HG02610 (cell line): Measurements from ENCODE around the gene GAA.
"Not testable (repeated sequence)": the region's sequence is repeated elsewhere in the genome, so short reads cannot be mapped to it uniquely, and the experiment has no call there.

Experiments used
- ATAC-seq: cut with Tn5 transposase; IDR thresholded peaks from one replicate; pipeline ENCODE4 v1.9.1; 2021; ENCODE audit warnings: mild to moderate bottlenecking, moderate library complexity; ENCODE audit not compliant: unreplicated experiment

GAA gene

DNA sequence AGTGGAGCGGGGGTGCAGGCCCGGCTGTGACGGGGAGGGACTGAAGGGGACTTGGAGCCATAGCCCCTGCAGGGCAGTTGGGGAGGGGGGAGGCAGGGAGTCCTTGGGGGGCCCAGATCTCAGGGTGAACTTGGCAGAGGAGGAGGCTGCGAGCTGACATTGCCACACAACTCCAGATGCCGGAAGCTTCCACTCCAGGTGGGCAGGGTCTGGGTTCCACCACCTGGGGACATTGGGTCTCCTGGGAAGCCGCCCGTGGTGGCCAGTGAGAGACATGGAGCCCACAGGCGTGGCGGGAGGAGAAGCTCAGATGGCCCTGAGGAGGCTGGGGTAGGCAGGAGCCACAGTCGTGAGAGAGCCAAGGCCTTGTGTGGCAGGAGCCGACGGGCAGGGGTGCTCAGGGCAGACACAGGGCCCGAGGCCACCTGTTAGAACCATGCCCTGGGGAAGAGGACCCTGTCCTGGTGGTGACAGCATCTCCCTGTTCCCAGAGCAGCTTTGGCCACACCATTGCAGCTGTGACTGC lies 18.2 kb upstream of the GAA start:
- no peak for ATAC-seq

DNA sequence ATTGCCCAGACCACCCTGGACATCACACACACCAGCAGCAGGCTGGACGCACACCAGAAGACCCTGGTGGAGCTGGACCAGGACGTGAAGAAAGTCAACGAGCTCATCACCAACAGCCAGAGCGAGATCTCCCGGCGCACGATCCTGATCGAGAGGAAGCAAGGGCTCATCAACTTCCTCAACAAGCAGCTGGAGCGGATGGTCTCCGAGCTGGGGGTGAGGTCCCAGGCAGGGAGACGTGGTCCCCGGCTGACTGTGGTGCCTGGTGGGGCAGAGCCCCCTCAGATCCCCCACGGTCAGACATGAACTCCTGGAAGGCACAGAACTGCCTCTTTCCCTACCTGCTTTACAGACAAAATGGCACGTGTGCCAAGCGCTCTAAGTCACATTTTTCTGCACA lies 16.6 kb upstream of the GAA start:
- no peak for ATAC-seq

- ATAC-seq, result no peak
Observed at GRCh38 chr17:80086081-80086480, 15.3 kb upstream of the GAA start.

GRCh38 chr17:80086616-80087015 lies 14.8 kb upstream of the GAA start:
- no peak for ATAC-seq

GRCh38 chr17:80087346-80088265 lies 13.8 kb upstream of the GAA start:
- no peak for ATAC-seq

- ATAC-seq, result no peak
Observed at GRCh38 chr17:80089762-80090161, 11.6 kb upstream of the GAA start.

DNA sequence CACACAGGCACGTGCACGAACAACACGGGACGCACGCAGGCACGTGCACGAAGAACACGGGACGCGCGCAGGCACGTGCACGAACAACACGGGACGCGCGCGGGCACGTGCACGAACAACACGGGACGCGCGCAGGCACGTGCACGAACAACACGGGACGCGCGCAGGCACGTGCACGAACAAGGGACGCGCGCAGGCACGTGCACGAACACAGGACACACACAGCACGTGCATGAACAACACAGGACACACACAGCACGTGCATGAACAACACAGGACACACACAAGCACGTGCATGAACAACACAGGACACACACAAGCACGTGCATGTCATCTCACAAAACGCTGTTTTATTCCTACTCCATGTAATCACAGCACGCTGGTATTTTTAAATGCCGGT lies 11.2 kb upstream of the GAA start:
- ATAC-seq, result not testable (repeated sequence)

- no peak for ATAC-seq
Observed at GRCh38 chr17:80091376-80091775, 10.0 kb upstream of the GAA start.

GRCh38 chr17:80092959-80093358 lies 8.4 kb upstream of the GAA start:
- ATAC-seq, result no peak

- no peak for ATAC-seq
Observed at GRCh38 chr17:80095038-80095843, 6.1 kb upstream of the GAA start.

- ATAC-seq, result no peak
Observed at GRCh38 chr17:80095844-80096475, 5.4 kb upstream of the GAA start.

- ATAC-seq, result no peak
Observed at GRCh38 chr17:80096561-80097021, 4.8 kb upstream of the GAA start.

DNA sequence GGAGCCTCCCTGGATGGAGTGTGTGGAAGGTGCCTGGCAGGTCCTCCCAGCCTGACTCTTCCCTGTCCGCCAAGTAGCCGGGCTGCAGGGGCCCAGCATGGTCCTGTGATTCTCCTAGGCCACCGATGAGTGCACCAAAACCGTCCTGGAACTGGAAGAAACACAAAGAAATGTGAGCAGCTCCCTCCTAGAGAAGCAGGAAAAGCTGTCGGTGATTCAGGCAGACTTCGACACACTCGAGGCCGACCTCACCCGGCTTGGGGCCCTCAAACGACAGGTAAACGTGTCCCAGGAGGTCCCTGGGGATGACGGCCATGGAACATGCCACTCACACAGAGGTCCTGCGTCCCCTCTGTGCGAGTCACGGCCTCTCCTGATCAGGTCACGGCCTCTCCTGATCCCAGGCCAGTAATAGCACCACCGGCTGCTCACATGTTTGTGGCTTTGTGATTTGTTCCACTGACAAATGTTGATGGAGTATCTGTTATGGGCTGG lies 4.2 kb upstream of the GAA start:
- ATAC-seq, result no peak

DNA sequence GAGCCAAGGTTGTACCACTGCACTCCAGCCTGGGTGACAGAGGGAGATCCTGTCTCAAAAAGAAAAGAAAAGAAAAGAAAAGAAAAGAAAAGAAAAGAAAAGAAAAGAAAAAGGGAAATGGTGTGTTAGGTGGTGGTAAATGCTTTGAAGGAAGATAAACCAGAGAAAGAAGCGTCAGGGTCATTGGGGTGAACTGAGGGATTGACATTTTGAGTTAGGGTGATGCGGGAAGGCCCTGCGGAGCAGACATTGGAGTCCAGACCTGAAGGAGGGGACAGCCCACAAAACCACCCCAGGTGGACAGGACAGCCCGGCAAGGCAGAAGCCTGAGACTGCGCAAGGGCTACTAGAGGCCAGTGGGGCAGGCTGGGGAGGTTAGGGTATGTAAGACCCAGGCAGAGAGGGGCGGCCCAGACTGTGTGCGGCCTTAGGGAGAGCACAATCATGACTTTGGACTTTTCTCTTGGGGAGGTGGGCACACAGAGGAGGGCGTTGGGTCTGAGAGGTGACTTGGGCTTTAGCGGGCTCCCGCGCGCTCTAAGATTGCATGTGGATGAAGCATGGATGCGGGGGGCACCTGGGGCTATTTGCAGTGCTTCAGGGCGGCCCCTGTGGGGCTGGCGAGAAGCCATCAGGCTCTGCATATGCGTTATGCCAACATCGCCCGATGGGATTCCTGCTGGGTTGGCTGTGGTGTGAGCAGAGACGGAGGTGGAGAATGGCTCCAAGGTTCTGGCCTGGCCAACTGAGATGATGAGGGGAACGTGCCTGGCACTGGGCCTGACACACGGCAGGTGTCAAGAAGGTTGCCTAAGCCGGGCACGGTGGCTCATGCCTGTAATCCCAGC lies 3.3 kb upstream of the GAA start:
- no peak for ATAC-seq

DNA sequence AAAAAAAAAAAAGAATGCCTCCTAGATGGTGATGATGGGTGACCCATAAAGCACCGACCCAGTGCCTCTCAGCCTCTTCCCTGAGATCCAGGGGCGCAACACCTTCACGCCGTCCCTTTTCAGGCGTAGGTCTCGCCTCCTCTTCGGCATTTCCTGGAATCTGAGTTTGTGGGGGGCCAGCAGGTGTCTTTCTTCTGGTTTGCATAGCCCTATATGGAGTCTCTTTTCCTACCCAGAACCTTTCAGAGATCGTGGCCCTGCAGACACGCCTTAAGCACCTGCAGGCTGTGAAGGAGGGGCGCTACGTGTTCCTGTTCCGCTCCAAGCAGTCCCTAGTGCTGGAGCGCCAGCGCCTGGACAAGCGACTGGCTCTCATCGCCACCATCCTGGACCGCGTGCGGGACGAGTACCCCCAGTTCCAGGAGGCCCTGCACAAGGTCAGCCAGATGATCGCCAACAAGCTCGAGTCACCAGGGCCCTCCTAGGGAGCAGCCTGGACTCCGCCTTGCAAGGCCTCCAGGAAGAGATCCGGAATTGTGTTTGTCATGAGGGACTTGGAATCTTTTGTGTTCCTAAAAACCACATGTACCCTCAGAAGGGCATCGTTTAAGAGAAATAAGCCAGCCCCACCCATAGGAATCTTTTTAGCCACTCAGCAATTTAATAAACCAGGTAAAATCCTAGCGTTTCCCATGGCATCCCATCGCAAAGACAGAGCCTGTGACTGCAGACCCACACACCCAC lies 1.9 kb upstream of the GAA start:
- no peak for ATAC-seq

GRCh38 chr17:80100035-80100323 lies 1.4 kb upstream of the GAA start:
- no peak for ATAC-seq

- ATAC-seq, result peak; percentile 7
Observed at GRCh38 chr17:80101946-80102663, 724 bp downstream of the GAA start.

- ATAC-seq, result no peak
Observed at GRCh38 chr17:80102664-80103448, 1.5 kb downstream of the GAA start.
